ENCODE results near the gene PLPP6. TPM values are rescaled to one million over a fixed set of nuclear protein-coding genes. Genes with fewer than 3 reads are reported as not detected.

The PLPP6 gene
- 4.6 and 5.6 TPM in 2 replicates for total RNA-seq

DNA sequence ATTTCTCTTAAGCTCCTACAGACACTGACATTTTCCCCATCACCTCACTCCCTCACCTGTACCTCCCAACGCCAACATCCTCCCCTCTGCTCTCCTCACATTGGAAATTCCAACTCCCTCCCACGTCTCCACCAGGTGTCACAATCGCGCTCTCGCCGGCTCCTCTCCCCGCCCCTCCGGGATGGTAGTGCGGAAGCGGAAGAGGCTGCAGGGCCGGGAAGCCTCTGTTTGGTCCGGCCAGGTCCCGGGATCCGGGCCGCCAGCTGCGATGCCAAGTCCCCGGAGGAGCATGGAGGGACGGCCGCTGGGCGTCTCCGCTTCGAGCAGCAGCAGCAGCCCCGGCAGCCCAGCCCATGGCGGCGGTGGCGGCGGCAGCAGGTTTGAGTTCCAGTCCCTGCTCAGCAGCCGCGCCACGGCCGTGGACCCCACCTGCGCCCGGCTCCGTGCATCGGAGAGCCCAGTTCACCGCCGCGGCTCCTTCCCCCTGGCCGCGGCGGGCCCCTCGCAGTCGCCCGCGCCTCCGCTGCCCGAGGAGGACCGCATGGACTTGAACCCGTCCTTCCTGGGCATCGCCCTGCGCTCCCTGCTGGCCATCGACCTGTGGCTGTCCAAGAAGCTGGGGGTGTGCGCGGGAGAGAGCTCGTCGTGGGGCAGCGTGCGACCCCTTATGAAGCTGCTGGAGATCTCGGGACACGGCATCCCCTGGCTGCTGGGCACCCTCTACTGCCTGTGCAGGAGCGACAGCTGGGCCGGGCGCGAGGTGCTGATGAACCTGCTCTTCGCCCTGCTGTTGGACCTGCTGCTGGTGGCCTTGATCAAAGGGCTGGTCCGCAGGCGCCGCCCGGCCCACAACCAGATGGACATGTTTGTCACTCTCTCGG is at the start of gene PLPP6:
TSS of gene PLPP6 (plus strand) at position 187 of the 881 bp plus-strand sequence. CDS start at position 269, 82 bp downstream.

DNA sequence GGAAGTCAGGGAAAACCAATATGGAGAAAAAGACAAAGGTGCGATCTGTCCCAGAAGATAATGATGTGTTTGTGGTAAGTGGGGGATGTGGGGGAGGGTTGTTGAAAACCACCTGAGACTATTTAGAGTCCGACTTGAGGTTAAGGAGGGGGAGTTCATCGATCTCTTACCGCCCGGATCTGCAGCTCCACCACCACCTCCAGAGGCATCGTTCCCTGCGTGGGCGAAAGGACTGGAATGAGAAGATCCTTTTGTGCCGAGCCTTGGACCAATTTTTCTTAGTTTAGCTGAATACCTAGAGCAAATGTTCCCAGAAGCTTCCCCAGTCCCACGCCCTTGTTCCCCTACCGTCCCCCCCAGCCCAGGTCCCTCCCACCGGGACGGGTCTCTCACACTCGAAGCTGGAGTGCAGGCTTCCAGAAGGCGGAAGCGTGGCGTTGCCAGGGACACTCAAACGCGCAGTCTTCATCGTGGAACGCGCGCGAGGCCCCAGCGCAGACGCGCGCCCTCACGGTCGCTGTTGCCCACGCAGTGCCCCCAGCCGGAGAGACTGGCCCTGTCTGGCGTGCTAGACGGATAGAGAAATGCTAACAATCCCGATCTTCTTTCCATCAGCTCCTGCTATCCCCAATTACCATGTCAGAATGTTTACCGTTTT is 4.1 kb downstream of the PLPP6 start, which contains the start of gene SPATA6L:
TSS of gene SPATA6L (minus strand) at position 439 of the 658 bp plus-strand sequence. CDS start at position 209, 230 bp downstream.

DNA sequence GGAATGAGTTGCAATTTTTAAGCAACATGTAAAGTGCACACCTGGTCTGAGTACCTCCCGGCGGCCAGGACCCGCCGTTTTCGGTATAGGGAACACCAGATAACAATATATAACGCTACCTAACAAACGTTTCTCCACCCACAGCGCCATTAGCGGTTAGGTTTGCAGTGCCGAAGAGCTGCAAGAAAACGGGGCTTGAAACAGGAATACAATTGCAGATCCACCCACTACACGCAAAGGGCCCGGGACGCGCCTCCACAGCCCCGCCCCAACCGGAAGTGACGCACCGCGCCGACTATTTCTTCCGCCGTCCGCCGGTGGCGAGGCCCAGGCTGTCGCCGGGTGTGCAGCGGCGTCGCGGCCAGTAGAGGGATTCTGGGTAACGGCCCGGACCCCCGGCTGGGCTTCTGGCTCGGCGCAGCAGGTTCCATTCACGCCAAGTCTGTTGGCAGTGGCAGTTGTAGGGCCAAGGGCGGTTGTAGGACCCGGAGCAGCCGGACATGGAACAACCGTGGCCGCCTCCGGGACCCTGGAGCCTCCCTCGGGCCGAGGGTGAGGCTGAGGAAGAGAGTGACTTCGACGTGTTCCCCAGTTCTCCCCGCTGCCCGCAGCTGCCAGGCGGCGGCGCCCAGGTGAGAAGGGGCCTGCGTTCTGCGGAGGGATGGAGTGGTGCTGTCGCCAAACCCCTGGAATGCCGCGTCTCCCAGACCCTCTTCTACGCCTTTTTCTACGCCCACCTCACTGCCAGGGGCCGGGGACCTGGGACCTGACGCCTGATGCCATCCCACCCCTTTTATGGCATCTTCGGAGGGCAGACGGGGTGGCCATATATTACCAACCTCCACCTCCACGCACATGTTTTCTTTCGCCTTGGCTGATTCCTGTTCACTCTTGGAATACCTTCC is 17.4 kb downstream of the PLPP6 start, which contains the start of gene CDC37L1:
TSS of gene CDC37L1 (plus strand) at position 302 of the 905 bp plus-strand sequence. CDS start at position 501, 199 bp downstream.

Other genes starting within 250 kb of the PLPP6 start
- 117 and 148 TPM in 2 replicates for gene SLC1A1, start 171.8 kb upstream of the PLPP6 start, total RNA-seq
- gene SPATA6L, start 4.2 kb downstream of the PLPP6 start, total RNA-seq = 0.28 and 0.38 TPM in 2 replicates
- 29.9 and 38.9 TPM in 2 replicates for gene CDC37L1, start 17.3 kb downstream of the PLPP6 start, total RNA-seq
- gene AK3, start 78.9 kb downstream of the PLPP6 start, total RNA-seq = 41.4 and 97.5 TPM in 2 replicates
- 14.0 and 14.4 TPM in 2 replicates for gene RCL1, start 130.7 kb downstream of the PLPP6 start, total RNA-seq